HG03342 (cell line): ENCODE data around the gene FBXL16.
"Not testable (repeated sequence)": the region's sequence is repeated elsewhere in the genome, so short reads cannot be mapped to it uniquely, and the experiment has no call there.

Experiments
- ATAC-seq: cut with Tn5 transposase; IDR thresholded peaks from one replicate; pipeline ENCODE4 v1.9.1; 2021; ENCODE audit warnings: mild to moderate bottlenecking, moderate library complexity; ENCODE audit not compliant: unreplicated experiment

The FBXL16 gene

GRCh38 chr16:692356-693108, 13.1 kb downstream of the FBXL16 start:
- no peak for ATAC-seq

- ATAC-seq, result not testable (repeated sequence)
These were observed 14.4 kb downstream of the FBXL16 start for GRCh38 chr16:691242-691641.

DNA sequence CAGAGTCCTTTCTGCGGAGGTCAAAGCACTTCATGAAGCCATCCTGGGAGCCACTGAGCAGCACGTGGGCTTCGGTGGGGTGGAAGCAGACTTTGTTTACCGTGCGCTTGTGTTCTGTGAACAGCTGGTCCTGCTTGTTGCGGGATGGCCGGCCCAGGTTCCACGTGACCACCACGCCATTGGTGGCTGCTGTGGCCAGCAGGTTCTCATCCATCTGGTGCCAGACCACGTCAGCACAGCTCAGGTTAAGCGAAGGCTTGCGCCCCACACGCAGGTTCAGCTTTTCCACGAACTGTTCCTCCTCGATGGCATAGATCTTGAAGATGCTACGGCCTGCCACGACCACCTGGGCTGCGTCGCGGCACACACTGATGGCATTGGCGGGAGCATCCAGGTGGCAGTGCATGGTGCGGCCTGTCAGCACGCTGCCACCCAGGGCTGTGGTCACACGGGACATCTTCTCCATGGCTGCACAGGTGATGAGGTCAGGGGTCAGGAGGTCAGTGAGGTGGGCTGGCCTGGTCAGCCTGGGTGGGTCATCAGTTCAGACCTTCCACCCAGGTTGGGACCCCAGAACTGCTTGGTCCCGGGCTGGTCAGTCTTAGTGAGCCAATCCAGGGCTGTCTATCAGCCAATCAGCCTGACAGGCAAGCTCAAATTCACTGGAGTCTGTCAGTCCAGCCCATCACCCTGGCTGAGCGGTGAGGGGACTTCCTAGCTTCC, 16.3 kb downstream of the FBXL16 start:
- ATAC-seq, result no peak

DNA sequence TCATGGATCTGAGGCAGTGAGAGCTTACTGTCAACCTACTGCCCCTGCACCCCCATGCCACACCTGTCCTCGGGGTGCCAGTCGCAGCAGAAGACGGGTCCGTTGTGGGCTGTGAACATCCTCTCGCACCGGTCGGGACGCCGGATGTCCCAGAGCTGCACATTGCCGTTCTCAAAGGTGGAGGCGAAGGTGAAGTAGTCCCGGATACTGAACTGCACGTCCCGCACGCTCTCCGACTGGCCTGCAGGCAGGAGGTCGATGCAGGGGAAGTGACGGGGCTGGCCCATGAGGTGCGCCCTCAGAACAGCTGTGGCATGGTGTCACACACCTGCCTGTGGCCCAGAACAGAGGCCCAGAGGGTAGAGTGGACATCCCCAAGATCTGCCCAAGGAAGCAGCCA, 18.1 kb downstream of the FBXL16 start:
- no peak for ATAC-seq

DNA sequence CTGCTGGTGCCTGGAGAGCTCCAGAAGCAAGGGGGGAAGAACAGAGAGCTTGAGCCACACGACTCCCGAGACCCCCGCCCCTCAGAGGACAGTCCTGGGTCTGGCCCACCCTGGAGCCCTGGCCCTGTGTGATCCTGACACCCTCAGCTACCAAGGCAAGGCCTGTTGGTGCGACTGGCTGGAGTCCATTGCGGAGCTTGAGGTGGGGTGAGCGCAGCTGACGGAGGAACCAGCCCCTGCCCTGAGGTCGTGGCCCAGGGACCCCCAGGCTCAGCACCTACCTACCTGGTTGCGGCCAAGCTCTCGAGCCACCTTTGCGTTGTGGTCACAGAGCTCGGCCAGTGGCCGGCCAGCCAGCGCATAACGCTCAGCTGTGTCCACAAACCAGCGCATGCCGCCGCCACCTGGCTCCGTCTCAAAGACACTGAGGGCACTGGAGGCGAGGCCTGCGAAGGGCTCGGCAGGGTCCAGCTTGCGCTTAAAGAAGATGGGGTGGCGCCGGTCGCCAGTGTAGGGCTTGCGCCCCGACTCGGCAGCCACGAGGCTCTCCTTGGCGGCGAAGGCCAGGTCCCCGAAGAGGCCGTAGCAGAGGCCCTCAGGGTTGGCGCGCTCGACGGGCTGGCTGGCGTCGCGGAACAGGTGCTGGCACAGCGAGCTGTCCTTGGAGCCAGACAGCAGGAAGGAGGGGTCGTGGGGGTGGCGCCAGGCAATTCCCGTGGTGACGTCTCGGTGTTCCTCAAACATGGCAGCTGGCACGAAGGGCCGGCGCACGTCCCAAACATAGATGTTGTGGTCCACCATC, 18.9 kb downstream of the FBXL16 start:
- no peak for ATAC-seq

- ATAC-seq, result no peak
These were observed 19.6 kb downstream of the FBXL16 start for GRCh38 chr16:685967-686366.

GRCh38 chr16:684961-685696, 20.5 kb downstream of the FBXL16 start:
- no peak for ATAC-seq

DNA sequence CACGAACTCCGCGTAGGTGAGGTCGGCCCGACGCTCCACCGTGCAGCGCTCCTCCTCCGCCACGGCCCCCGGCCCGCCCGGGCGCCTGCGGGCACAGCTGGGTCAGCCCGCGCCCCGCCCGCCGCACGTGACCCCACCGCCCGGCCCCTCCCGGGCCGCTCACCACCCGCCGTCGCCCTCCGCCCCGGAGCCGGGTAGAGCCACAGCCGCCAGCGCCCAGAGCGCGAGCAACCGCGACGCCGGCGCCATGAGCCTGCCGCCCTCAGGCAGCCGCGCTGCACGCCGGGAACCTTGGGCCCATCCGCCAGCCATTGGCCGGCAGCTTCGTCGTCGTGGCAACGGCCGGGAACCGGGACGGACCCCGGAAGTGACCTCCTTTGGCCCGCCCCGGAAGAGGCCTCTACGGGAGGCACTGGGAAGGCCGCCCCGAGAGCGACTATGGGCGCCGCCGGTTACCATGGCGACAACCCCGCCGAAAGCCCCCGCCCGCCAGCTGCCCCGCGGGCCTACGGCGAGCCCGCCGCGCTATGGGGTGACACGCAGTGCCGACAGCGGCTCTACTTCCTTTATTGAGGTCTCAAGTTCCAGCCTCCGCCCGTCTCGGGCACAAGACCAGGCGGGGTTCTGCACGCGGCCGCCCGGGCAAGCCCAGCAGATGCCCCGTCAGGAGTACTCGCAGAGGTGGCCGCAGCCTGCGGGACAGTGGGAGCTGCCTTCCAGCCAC, 21.4 kb downstream of the FBXL16 start, which contains the start of gene JMJD8:
Gene JMJD8, minus strand, starts transcription at position 264 of the 724 bp plus-strand sequence. Its CDS starts 15 bp downstream, at position 249.
- peak; percentile 61 for ATAC-seq

DNA sequence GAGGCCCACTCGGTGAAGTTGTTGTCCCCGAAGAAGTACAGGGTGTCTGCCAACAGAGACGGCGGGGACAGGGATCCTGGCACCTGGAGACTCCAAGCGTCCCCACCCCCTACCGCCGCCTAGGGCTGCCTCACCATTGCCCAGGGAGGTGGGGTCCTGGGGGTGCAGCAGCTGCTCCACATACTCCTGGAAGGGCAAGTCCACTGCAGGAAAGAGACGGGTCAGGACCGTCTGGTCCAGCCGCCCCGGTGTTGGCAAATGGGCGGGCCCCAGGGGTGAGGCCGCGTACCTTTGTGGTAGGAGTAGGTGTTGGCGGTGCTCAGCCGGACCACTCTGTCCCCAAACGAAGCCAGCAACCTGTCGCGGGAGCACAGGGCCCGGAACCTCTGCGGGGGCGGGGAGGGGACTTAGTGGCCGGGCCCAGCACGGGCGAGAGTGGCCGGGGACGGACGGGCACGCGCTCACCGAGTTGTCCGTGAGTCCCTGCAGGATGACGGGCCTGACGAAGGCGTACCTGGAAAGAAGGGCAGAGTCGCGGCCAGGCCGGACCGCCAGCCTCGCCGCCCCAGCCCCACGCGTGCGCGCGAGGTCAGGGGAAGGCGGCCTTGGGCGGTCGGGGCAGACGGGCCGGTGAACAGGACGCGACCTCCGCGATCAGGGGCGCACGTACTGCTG, 22.1 kb downstream of the FBXL16 start:
- ATAC-seq, result no peak

GRCh38 chr16:682493-683395, 22.9 kb downstream of the FBXL16 start:
- ATAC-seq, result no peak

DNA sequence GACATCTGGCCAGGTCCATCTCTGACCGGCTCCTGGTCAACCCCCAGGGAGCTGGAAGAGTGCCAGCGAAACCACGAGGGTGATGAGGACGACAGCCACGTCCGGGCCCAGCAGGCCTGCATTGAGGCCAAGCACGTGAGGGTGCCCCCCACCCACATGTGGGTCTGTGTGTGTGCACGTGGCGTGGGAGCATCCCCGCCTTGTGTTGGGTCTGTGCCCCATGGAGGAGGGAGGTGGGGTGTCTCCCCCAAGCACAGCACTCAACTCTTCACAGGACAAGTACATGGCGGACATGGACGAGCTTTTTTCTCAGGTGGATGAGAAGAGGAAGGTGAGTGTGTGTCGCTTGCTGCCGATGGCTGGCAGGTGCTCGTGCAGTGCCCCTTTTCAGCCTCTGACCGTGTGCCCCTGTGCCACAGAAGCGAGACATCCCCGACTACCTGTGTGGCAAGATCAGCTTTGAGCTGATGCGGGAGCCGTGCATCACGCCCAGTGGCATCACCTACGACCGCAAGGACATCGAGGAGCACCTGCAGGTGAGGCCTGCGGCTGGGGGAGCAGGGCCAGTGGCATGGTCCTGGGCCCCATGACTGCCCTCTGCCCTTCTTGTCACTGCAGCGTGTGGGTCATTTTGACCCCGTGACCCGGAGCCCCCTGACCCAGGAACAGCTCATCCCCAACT, 23.7 kb downstream of the FBXL16 start:
- ATAC-seq, result no peak

GRCh38 chr16:680967-681745, 24.4 kb downstream of the FBXL16 start:
- no peak for ATAC-seq

- no peak for ATAC-seq
These were observed 25.0 kb downstream of the FBXL16 start for GRCh38 chr16:680625-680945.

DNA sequence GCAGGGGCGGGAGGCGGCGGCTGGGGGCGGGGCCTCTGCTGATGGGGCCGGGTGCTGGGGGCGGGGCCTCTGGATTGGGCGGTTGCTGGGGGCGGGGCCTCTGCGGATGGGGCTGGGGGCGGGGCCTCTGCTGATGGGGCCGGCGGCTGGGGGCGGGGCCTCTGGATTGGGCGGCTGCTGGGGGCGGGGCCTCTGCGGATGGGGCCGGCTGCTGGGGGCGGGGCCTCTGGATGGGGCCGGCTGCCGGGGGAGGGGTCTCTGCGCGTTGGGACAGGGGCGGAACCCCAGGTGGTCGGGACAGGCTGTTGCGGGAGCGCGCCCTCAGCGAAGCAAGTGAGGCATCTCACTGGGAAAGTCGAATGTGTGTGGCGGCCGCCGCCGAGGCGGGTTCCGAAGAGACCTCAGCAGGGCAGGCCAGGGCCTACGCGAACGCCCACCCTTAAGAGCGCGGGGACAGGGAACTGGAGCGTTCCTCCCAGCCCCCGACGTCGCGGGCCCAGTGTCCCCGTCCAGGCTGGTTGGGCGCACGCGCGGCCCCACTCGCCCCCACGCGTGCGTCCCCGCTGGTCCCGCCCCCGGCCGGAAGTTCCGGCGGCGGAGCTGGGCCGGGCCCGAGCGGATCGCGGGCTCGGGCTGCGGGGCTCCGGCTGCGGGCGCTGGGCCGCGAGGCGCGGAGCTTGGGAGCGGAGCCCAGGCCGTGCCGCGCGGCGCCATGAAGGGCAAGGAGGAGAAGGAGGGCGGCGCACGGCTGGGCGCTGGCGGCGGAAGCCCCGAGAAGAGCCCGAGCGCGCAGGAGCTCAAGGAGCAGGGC, 25.6 kb downstream of the FBXL16 start, which contains the start of gene STUB1:
Gene STUB1, plus strand, starts transcription at position 597 of the 811 bp plus-strand sequence. Its CDS starts 116 bp downstream, at position 713.
- peak; percentile 31 for ATAC-seq

DNA sequence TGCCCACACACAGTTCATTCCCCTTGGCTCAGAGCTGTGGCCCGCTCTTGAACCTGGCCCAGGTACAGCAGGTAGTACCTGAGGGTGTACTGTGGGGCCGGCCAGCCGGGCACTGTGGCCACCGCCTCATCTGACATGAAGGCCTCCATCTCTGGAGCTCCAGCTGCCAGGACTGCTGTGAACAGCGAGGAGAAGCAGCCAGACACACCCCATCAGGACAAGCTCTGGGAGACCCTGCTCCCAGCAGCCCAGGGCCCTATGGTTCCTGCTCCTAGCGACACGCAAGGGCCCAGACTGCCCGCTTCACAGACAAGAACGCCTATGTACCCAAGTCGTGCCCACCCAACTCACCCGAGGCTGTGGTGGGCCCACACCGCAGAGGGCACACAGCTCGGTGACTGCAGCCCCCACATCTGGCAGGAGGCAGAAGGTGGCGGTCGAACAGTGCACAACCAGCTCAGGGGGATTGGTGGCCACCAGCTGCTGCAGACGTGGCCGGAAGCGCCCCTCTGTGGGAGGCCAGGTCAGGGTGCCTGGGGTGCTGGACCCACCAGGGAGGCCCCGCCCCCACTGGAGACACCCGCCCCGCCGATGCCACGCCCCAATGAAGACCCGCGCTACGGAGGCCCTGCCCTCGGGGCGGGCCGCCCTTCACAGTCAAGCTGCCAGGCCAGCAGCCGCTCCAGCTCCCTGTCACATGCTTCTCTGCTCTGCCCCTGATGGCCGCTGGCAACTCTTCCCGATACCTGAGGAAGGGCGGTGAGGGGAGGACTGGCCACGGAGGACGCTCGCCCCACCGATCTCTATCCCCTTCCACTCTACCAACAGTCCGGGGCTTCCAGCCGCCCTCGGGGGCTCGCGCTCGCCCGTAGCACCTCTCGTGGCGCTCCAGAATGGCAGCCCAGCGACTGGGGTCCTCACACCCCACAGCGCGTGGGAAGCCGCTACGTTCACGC, 26.5 kb downstream of the FBXL16 start:
- no peak for ATAC-seq
